ENCODE data around the gene ANKDD1A.
A peak's percentile ranks its signal among the peaks of the same experiment; 100 is the strongest.

ANKDD1A gene

GRCh38 chr15:64981812-64982431 lies 70.2 kb downstream of the ANKDD1A start:
- DNase-seq = no peak

DNA sequence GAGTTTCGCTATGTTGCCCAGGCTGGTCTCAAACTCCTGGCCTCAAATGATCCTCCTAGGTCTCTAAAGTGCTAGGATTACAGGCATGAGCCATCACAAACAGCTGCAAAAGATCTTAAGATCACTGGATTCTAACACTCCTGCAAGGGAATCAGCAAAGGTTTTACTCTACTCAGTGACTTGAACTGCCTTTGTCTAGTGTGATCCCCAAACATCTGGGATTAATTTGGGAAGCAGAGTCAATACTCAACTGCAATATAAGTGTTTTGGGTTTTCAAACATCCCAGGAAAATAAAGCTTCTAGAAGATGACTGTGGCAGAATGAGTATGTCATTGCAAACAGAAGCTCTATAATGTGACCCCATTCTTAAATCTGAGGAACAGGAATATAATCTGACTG lies 70.8 kb downstream of the ANKDD1A start:
- DNase-seq = no peak

GRCh38 chr15:64985366-64986033 lies 73.8 kb downstream of the ANKDD1A start:
- DNase-seq = no peak

- no peak for DNase-seq
These were observed 75.4 kb downstream of the ANKDD1A start for GRCh38 chr15:64987136-64987535.

- DNase-seq = peak; percentile 85 to 91
These were observed 77.9 kb downstream of the ANKDD1A start, which contains the start of gene SPG21 for GRCh38 chr15:64989416-64990167. SPG21 (minus strand) TSS chr15:64989914; CDS start chr15:64983569, 6,345 bp downstream.

DNA sequence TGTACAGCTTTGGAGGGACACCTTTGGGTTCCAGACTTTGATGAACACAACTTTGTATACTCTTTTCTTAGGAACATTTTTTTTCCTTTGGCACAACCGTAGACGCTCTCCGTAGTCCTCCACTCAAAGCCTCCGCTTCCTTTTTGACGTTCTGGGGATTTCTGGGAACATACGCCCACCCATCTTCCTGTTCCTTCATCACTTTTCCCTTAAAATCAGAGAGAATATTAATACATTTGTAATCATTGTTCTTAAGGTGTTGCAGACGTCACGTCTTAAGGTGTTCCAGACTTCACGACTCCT lies 78.4 kb downstream of the ANKDD1A start:
- DNase-seq = no peak

DNA sequence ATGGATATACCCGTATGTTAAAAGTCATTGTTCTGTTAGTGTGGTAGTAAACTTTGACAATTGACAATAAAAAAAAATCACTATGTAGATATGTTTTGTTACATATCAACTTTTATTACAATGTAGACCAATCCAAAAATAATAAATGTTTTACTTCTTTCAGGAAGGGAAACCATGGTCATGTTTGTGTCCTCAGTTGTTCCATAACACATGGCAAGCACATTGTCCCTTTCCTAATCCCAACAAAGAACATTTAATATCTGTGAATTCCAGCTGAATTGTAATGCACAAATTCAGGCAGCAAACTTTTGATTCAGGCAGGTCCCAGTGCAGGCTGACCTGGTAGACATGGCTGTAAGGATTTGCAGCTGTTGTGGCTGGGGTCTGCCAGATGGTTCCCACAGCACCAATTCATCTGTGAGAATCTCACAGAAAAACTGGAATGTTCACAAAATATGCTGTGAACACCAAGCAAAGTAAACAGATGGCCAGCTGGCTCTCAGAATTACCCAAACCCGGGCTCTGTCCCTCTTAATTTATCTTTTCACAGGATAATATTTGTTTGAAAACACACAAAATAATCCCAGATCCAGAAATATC lies 79.9 kb downstream of the ANKDD1A start:
- DNase-seq = no peak

GRCh38 chr15:64993290-64993689 lies 81.6 kb downstream of the ANKDD1A start:
- DNase-seq = no peak

GRCh38 chr15:64997066-64997465 lies 85.4 kb downstream of the ANKDD1A start:
- DNase-seq = no peak

- DNase-seq = no peak
These were observed 86.2 kb downstream of the ANKDD1A start for GRCh38 chr15:64997745-64998375.

DNA sequence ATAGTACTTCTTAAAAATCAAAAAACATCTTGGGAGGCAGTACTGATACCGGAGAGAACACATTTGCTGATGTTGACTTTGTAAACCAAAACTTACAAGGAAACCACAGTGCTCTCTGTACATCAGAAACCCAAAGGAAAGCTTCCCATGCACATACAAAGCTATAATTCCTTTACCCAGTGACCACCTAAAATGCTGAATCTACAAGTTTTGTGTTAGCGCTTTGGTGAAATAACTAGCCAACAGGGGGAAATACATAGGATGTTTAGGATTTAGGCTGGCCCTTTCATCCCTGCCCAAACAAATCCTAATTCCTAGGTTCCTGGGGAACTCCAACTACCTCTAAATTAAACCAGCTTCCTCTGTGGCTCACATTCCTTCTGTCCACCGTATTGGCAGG lies 93.3 kb downstream of the ANKDD1A start:
- no peak for DNase-seq

DNA sequence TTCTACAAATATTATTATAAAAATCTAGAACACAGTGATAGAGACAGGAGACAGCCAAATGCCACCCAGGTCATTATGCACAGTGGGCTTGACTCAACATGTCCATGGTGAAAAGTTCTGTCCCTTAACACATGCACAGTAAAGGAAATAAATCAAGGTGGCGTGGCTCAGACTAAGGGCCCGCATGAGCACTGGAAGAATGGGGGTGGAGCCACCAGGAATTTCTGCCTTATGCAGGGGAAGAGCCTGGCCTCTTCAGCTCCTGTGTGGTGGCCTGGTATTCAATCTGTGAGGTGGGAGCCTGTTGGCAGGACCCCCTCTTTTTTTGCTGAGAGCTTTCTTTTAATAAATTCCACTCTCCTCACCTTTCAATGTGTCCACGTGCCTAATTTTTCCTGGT lies 95.2 kb downstream of the ANKDD1A start:
- DNase-seq = no peak
